Urothelium cell line (cell line): ENCODE data around the gene EXOC1.
A peak's percentile ranks its signal among the peaks of the same experiment; 100 is the strongest.
"Not testable (repeated sequence)": the region's sequence is repeated elsewhere in the genome, so short reads cannot be mapped to it uniquely, and the experiment has no call there.

Experiments
- DNase-seq: peaks from one replicate; pipeline ENCODE4 v3.0.0; 2011; ENCODE audit warnings: low spot score, mixed read lengths
- FAIRE-seq: peaks from 2 replicates; lab custom pipeline; 2011; peaks lifted over from hg19 to GRCh38; lab: Jason Lieb, UNC

EXOC1 gene

GRCh38 chr4:55903577-55903976, 50.1 kb downstream of the EXOC1 start:
- DNase-seq, result no peak
- no peak for FAIRE-seq

DNA sequence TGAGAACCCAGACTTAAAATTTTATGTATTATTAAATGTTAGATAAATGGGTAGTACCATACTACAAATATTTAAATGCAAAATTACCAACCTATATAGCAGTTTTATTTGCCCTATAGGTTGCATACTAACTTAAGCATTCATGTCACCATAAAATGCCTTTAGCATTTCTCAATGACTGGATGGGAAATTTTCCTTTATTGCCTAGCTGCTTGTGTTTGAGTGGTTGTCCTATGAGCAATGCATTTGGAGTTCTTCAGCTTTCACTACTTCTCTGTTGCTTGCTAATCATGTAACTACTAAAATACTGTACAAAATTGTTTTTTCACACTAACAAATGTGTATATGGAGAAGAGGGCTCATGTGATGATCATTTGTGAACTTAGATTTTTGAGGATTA, 51.1 kb downstream of the EXOC1 start:
- no peak for DNase-seq
- no peak for FAIRE-seq

DNA sequence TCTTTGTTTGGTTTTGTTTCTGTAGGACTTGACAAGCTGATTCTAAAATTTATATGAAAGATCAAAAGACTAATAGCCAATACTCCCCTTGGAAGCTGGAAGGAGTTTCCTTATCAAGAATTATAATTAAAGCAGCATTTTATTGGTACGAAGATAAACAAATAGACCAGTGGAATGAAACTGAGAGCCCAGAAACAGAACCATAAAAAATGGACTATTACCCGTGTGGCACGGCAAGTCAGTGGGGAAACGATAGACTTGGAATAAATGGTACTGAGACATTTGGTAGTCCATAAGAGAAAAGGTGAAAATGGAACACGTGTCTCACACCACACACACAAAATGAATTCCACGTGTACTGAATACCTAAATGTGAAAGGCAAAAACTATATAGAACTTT, 52.9 kb downstream of the EXOC1 start:
- DNase-seq, result no peak
- FAIRE-seq, result no peak

GRCh38 chr4:55906989-55907388, 53.5 kb downstream of the EXOC1 start:
- DNase-seq (peak; percentile 35), FAIRE-seq (no peak)

DNA sequence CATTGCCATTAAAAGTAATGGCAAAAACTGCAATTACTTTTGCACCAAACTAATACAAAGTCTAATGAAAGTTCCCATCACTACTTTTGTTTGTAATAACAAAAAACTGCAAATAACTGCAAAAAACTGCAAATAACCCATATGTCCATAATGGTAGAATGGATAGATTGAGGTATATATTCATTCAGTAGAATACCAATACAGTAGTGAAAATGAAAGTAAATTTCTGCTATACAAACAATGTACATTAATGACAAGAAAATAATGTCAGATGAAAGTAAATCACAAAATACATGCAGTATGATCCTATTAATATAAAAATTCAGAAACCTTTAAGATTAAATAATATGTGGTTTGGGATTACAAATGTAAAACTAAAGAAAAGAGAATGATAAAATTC, 54.0 kb downstream of the EXOC1 start:
- FAIRE-seq, result no peak
- no peak for DNase-seq

DNA sequence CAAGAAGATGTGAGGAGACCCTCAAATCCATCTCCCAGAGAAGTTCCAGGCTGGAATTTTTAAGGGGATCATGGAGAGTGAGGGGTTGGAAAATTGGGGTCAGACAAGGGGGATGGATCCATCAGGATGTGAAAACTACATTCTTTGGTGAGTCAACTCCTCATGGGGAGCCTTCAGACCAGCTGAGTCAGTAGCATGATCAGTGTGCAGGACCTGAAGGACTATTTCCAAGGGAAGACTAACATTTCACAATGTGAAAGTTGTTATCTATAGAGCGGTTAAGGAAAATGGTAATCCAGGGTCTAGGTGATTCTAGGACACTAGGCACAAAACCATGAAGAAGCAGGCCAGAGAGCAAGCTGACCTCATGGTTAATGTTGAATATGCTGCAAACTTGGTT, 56.7 kb downstream of the EXOC1 start:
- FAIRE-seq (no peak), DNase-seq (no peak)

- no peak for DNase-seq
- FAIRE-seq, result no peak
These were observed 58.8 kb downstream of the EXOC1 start for GRCh38 chr4:55912249-55912648.

- no peak for FAIRE-seq
These were observed 67.1 kb downstream of the EXOC1 start for GRCh38 chr4:55920571-55920970.

DNA sequence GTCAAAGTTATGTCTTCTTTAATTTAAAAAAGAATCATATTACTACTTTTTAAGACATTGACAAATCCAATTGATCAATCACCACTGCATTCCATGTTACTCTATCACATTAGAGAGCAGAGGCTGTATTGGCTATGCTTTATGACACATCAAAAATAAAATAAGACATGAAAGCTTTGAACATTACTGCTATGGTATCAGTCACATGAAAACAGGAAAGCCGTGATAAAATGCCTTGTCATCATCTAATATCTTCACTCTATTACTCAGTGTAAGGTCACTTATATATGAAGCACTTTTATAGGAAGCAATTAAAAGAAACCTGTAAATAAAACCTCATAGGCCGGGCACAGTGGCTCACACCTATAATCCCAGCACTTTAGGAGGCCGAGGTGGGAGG, 67.6 kb downstream of the EXOC1 start:
- DNase-seq (no peak), FAIRE-seq (no peak)

More at GRCh38 chr4:55920571-55920970, 67.1 kb downstream of the EXOC1 start:
- no peak for DNase-seq

- no peak for DNase-seq
- FAIRE-seq, result no peak
These were observed 71.8 kb downstream of the EXOC1 start for GRCh38 chr4:55925241-55925640.

- FAIRE-seq (no peak), DNase-seq (no peak)
These were observed 73.2 kb downstream of the EXOC1 start for GRCh38 chr4:55926610-55927009.

DNA sequence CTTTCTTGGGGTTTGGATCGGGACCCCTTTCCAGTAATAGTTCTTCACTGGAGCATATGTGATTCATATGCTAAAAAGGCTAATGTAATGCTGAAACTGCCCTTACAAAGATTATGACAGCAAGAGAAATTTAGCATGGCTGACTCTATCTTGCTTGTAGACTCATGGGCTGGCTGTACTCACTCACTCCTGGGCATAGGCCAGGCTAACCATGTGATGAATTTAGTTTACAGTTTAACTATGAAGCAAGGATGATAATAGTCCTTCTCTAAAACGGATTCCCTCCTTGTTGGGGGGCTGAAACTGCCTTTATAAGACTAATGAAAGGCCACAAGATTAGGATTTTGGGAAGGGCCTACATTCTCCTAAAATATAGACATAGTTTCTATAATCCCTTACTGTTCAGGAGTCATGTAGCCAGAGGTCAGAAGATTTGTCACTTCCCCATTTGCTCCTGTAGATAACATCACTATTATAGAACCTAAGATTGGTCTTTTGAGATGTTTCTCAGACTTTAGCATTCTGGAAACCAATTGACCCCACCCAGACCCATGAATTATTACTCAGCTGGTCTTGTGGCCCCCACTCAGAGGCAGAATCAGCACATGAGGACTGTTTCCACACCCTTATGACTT, 74.5 kb downstream of the EXOC1 start:
- DNase-seq, result no peak
- no peak for FAIRE-seq

- DNase-seq (no peak), FAIRE-seq (no peak)
These were observed 75.4 kb downstream of the EXOC1 start for GRCh38 chr4:55928846-55929245.

DNA sequence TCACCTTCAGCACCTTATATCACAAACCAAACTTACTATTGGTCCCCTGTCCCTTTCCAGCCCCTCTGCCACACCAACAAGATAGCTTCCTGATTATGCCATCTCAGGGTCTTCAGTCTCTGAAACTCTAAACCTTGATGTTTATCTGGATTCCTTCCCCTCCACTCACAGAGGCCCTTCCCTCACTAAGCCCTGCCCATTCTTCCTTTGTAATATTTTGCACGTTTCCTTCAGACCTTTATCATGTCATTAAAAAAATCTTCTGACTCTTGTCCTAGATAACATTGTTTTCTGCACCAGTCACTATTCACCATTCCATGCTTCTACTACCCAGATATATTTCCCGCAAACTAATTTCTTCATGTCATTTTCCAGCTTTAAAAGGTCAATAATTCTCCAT, 77.6 kb downstream of the EXOC1 start:
- FAIRE-seq (no peak), DNase-seq (no peak)

DNA sequence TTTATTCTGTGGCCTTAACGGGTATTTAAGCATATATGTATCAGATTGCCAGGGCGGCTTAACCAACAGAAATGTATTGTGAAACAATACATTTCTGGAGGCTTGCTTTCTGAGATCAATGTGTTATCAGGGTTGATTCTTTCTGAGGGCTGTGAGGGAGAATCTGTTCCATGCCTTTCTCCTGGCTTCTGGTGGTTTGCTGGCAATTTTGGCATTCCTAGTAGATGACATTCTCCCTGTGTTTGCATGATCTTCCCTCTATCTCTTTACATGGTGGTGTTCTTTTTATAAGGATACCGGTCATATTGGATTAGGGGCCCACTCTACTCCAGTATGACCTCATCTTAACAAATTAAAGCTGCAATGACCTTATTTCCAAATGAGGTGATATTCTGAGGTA, 78.4 kb downstream of the EXOC1 start:
- FAIRE-seq (no peak), DNase-seq (no peak)

DNA sequence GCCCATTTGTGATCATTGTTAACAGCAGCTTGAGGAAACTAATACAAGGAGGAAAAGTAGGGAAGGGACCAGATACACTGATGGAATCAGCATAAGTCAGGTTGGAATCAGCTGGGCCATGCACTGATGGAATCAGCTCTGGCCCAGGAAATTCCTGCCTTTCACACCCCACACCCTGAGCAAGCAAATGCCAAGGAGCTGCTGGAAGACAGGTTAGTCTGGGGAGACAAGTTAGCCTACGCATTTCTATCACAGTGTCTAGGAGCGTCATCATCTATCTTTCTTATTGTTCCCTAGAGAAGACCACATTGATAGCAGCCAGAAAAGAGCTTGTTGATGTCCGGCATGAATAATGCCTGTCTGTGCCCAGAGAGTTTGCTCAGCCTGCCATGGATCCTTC, 79.1 kb downstream of the EXOC1 start:
- no peak for DNase-seq
- no peak for FAIRE-seq

DNA sequence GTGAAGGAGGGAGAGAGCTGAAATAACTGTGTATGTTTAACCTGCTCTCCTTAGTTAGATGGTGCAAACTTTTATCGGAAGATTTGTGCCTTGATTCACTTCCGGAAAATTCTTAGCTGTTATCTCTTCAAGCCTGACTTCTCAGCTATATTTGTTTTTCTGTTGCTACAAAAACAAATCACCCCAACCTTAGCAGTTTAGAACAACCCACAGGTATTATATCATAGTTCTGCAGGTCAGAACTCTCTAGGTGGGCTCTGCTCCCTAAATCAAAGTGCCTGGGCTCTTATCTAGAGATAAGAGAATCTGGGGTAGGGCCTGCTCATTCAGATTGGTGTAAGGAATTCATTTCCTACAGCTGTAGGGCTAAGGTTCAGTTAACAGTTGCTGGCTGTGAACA, 80.2 kb downstream of the EXOC1 start:
- FAIRE-seq (no peak), DNase-seq (no peak)

- not testable (repeated sequence) for FAIRE-seq, DNase-seq
These were observed 82.5 kb downstream of the EXOC1 start for GRCh38 chr4:55935907-55936306.

GRCh38 chr4:55938481-55938880, 85.0 kb downstream of the EXOC1 start:
- DNase-seq (no peak), FAIRE-seq (no peak)

DNA sequence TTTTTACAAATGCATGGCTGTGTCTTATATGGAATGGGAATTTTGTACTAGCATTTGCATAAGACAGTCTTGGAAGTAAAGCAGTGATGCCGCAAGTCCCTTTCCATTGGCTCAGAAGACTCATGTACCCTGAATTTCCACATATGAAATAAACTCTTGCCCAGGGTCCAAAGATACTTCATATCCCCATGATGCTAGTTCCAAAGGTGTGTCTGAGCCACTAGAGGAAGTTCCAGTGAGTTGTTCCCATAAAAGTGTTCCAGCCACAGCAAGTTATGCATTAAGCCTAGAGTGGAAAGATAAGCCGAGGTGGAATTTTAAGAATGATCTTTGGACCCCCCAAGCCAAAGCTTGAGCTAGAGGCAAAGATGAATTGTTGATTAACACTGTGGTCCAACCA, 86.0 kb downstream of the EXOC1 start:
- no peak for FAIRE-seq

DNA sequence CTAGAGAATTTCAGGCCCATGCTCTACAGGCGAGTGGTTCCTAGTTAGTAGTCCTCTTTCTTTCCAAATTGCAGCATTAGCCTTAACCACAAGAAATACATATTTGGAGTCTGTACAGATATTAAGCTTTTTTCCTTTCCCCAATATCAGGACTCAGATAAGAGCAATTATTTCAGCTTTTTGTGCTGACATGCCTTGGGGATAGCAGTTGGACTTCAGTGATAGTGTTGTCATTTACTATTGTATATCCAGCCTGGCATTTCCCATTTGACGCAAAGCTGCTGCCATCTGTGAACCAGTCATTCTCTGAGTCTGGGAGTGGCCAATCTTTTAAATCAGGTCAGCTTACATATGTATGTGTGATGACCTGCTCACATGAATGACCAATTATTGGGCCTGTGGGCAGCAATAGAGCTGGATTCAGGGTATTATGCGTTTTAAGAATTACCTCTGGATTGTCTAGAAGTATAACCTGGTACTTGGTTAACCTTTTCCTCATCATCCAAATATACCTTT, 88.5 kb downstream of the EXOC1 start:
- DNase-seq, result no peak
- no peak for FAIRE-seq

More for the DNA sequence above, 86.0 kb downstream of the EXOC1 start:
- DNase-seq, result no peak

DNA sequence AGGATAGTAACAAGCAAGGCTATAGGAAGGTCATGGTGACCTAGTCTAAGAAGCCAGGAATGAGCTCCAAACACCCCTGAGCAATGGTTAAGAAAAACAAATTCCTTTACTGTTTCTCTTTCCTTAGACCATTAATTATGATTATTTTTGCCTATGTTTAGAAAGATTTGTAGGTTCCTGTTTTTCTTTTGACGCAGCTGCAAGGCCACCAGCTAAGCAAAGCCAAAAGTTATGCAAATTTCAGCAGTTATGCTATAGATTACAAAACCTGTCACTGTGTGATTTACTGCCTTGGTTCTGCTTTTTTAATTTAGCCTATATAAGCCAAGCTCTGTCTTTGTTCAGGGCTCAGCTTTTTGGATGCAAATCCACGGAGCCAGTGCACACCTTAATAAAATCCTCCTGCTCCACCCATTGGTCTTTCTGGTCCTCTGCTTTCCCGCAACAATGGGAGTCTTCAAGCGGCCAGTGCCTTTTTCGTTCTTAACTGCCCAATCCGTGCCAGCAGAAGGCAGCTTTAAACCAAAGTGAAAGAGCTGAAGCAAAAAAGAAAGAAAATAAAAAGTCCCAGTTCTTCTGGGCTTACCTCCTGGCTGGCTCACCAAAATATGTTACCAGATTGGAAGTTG, 93.9 kb downstream of the EXOC1 start:
- FAIRE-seq (no peak), DNase-seq (no peak)
